GM21723 (cell line): Measurements from ENCODE around the gene MMP11.

Source experiments
- ATAC-seq: cut with Tn5 transposase; IDR thresholded peaks from one replicate; pipeline ENCODE4 v1.9.1; 2021; ENCODE audit warnings: mild to moderate bottlenecking, moderate library complexity; ENCODE audit not compliant: unreplicated experiment

MMP11 gene

DNA sequence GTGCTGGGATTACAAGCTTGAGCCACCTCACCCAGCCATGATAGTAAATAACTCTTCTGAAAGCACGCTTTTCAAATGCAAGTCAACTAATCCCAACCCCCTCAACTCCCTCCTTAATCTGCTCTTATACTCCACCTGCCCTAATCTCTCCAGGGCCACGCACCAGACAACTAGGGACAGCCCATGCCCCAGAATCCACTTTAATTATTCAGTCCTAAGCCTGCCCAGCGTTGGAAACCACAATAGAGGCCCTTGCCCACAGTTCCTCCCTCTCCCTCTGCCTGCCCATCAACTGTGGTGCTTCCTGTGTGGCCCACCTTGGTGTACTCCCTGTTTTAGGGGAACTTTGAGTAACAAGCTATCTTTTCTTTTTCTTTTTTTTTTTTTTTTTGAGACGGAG, 15.8 kb upstream of the MMP11 start:
- ATAC-seq: no peak

DNA sequence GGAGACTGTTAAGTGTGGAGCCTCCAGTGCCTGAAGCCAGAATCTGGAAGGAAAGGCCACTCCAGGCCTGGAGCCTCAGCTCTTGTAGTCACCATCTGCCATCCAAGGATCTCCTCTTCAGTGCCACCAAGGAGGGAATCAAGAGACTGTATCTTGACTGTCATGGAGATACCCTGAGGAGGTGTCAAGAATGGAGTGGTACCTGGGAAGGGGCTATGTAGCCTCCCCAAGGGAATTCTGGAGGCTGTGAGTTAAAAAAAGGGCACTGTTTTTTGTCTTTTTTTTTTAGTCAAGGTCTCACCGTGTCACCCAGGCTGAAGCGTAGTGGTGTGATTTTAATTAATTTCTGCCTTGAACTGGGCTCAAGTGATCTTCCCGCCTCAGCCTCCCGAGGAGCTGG, 13.1 kb upstream of the MMP11 start:
- ATAC-seq: no peak

DNA sequence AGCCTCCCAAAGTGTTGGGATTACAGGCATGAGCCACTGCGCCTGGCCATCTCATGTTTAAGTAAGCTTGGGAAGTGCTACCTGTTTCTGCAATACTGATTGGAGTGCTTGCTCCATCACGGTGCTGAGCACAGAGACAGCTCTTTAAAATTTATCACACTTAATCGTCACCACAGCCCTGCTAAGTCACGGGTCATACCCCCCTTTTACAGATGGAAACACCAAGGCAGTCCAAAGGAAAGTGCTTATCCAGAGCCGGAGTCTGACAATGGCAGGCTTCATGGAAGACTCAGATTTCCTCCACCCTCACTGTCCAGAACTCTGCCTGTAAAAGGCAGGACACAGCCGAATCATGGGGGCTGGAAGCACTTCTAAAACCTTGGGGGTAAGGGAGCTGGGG, 12.6 kb upstream of the MMP11 start:
- no peak for ATAC-seq

DNA sequence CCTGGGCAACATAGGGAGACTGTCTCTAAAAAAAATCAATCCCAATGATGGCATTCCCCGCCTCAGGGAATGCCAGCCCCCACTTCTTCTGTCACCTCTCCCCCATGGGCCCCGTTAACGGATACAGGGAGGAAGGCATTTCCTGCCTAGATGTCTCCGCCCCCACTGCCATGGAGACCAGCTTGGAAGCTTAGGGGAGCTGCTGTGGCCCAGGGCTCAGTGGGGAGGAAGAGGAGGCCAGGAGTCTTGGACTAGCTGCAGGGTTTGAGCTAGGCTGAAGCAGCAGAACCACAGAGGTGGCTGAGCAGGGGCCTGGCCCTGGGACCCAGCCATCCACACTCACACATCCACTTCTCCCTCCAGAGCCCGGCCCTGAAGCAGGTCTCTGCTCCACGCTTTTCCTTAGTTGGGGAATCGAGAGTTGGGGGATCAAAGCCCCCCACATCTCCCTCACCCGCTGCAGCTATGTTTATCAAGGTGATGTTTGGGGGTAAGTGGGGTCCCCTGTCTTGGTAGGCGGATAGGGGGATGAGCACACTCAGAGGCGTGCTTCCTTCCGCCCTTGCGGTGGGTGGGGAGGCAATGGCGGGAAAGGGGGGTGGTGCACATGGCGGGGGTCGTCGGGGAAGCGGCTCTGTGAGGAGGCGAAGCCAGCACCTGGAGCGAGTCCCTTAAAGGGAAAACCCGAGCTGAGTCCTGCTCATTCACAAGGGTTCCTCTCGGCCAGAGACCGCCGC, 9.6 kb upstream of the MMP11 start, which contains the start of gene C22orf15:
Gene C22orf15, plus strand, starts transcription at position 149 of the 737 bp plus-strand sequence. Its CDS starts 317 bp downstream, at position 466.
- ATAC-seq: no peak

DNA sequence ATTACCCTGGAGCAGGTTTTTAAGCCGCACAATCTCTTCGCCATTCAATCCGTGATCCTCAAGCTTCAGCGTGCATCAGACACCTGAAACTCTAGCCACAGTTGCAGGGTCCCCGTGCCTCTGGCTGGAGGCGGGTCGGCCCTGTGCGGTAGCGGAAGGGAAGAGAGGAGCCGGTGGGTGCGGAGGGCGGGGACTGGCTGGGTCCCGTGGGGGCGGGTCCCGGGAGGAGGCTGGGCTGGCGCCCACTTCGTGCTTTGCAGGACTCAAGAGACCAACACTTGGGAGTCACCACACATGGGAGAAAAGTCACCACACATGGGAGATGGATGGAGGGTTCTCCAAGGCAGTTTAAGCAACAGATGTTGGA, 9.1 kb upstream of the MMP11 start:
- ATAC-seq: no peak

DNA sequence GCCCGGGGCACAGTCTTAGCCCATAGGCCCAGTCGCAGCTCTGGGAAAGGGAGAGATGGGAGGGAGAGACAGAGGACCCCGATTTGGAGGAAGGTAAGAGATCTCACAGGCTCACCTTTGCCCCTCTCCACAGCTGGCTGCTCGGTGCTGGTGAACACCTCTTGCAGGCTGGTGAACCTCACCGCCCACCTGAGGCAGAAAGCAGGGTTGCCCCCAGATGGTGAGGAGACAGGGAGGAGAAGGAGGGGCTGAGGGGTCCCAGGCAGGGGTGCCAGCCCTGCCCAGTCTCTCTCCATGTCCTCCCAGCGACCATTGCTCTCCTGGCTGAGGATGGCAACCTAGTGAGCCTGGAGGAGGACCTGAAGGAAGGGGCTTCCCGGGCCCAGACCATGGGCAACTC, 8.7 kb upstream of the MMP11 start:
- ATAC-seq: no peak

DNA sequence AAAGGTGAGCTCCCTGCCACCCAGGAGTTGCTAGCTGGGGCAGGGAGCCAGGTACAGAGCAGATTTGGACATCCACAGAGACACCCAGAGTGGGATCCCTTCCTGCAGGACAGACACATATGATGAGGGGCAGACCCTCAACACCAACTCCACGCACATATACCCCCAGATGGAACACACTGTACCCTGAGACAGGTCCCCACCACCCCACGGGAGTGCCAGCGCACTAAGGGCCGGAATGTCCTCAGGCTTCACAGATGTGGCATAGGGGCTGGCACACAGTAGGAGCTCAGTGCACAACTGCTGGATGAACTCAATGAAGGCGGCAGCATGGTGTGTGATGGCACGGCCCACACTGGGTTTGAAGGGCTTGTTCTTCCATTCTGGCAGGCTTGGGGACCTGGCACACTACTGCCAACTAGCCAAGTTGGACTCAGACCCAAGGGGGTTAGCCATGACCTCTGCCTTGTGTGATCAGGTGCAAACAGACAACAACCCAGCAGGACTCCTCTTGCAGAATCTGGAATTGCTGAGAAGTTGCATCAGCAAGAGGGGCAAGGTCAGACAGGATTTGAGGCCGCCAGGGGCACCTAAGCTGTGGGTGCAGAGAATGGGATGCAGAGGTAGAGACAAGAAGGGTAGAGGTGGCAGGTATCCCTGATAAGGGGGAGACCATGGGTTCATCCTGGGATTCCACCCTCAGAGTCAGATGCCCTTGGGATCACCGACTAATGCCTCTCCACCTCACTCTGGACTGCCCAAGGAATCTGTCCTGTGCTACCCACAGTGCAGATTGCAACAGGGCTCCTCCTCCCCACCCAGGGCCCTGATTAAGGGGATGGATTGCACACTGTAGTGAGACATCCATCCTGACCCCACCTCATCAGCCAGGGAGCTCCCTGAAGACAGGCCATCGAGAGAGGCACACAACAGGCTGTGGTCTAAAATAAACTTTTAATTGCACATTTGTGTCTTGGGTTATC, 7.5 kb upstream of the MMP11 start:
- ATAC-seq: no peak

DNA sequence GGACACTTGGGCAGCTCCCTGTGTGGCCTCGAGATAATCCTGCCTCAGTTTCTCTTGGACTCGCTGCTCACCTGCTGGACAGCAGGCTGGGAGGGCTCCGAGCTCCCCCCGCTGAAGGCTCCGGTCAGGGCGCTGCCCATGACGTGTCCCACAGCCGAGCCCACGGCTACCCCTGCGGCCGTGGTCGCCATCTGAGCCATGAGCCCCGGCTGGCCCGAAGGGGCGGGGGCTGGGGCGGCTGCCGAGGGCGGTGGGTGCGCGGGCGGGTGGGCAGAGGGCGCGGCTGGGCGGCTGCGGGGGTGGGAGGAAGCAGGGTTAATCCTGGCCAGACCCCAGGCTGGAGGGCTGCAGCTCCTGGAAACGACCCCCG, 5.4 kb upstream of the MMP11 start:
- no peak for ATAC-seq

DNA sequence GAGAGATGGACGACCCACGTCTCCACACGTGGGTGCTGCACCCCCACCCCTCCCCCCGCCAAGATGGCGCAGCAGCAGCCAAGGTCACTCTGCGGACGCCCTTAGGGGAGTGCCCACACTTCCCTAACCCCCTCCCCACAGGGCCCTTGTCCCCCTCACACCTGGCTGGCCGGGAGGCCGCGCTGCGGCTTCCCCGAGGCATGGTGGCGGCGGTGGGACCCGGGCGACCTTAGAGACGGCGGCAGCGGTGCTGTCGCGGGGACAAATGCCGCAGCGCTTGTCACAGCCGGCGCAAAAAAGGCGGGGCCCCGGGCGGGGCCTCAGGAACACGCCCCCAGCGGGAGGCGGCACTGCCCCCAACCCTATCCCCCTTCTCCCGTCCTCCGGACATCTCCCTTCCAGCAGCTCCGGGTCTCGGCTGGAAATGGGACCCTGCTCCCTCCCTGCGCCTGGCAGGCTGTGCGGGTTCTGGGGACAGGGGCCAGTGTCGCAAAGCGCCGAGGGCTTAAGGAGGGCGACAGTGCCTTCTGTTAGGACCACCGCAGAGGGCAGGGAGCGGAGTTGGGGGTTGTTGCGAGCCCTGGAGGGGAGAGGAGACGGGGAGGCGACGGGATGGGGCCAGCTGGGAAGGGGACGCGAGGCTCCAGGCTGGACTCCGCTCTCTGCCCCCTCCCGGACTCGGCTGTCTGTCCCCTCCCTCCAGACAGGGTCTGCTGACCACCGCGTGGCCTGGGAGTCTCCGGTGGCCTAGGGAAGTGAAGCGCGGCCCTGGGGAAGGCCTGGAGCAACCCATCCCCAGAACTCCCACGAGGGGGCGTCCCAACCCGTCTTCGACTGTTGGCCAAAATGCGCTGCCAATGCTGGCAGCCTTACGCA, 4.7 kb upstream of the MMP11 start, which contains the start of gene CHCHD10:
Gene CHCHD10, minus strand, starts transcription at position 300 of the 876 bp plus-strand sequence. Its CDS starts 98 bp downstream, at position 202.
- ATAC-seq: peak; percentile 56

DNA sequence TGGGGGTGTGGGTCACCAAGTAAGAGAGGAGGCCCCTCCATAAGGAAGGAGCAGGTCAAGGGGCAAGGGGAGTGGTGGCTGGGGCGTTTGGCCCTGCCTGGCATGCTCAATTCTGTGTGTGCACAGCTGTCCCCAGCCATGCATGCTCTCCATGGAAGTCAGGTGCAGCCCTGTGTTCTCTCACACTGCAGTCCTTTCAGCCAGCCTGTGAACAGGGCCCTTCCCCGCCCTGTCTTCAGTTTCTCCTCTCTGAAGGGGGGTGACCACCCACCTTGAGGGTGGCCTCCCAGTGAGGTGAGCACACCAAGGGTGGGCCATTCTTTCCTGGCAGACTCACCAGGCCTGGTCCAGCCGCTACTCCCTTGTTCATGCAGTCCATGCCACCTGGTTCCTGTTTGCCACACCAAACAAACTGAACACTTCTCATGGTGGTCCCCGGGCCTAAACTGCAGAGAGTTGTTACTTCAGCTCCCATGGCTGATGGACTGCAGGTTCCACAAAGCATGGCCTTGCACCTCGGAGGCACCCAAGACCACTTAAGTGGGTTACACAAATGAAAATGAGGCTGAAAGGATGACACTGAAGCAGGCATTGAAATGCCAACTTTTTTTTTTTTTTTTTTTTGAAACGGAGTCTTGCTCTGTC, 3.2 kb upstream of the MMP11 start:
- no peak for ATAC-seq

DNA sequence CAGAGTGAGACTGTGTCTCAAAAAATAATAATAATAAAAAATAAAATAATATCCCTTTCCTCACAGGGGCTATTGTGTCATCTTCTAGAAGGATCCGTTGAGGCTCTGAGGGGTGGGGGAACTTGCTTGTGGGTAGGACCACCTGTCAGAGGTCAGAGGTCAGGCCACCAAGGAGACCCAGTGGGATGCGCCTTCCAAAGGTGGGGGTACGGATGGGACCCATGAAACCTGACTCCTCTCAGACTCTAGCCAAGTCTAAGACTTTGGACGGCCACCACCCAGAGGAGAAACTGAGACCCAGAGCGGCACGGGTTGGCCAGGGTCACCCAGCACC, 367 bp upstream of the MMP11 start:
- ATAC-seq: no peak

DNA sequence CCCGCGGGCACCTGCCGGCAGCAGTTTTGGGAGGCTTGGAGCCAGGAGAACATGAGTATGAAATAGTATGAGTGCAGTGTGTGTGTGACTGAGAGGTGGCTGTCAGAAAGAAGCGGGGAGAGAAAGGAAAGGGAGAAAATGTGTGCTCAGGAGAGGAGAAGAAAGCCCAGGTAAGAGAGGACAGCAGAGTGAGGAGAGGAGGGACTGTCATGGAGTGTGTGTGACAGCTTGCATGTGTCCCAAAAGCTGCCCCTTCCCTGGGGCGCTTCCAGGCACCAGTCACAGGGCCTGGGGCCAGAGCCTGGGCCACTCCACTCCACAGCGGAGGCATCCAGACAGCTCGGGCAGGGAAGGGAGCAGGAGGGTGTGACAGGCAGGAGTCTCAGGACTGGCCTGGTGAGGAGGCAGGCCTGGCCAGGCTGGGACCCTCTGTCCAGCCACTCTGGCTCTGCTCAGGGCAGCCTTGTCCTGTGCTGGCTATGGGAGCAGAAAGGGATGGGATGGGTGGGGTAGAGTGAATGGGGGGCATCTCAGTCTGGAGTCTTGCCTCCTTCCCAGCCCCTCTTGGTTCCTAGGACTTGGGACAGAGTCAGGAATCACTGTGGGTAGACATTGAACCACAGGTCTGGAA, 949 bp downstream of the MMP11 start:
- ATAC-seq: no peak

DNA sequence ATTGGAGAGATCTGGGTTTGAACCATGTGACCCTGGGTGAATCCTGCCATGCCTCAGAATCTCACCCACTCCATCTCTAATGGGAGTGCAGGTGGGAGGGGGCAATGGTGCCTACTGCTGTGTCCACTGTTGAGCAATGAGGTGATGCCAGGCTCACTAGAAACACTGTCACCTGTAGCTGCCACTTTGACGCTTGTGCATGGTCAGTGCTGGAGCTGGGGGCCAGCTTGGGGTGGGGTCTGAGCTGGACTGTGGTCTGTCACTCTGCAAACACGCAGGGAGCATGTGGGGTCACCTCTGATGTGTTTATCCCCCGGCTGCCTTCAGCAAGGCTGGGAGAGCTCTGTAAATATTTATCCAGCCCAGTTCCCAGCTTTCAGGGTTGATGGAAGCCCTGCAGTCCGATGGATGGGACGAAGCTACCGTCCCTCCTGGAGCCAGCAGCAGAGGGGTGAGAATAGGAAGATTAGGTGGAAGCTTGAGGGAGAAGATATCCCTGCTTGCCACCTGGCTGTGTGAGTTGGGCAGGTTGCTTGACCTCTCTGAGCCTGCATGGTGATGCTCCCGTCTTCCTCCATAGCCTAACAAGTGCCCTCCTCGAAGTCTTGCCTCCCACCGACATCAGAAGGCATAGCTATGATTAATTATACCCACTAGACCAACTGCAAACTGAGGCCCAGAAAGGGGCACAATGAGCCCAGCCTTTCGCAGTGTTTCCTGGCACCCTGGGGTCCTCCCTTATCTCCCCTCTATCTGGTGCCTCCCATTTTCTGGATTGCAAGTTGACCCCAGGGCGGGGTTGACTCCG, 1.7 kb downstream of the MMP11 start:
- no peak for ATAC-seq

DNA sequence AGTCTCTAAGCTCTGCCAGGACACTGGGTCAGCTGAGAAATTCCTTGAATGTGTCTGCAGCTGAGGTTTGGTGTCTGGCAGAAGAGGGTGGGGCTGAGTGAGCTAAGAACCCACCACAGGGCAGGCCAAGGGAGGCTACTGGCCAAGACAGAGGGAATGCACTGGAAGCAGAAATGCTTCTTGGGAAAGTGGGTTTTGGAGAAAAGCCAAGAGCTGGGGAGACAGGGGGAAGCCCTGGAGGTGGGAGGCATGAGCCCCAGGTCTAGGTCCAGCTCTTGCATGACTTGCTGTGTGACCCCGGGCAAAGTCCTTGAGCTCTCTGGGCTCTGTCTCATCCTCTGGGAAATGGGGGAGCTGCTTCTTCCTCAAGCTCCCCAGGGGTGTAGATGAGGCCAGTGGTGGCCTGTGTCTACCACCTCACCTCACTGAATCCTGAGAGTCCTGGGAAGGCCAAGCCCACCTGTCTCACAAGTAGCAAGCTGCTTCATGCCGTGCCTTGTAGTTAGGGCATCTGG, 2.3 kb downstream of the MMP11 start:
- no peak for ATAC-seq

DNA sequence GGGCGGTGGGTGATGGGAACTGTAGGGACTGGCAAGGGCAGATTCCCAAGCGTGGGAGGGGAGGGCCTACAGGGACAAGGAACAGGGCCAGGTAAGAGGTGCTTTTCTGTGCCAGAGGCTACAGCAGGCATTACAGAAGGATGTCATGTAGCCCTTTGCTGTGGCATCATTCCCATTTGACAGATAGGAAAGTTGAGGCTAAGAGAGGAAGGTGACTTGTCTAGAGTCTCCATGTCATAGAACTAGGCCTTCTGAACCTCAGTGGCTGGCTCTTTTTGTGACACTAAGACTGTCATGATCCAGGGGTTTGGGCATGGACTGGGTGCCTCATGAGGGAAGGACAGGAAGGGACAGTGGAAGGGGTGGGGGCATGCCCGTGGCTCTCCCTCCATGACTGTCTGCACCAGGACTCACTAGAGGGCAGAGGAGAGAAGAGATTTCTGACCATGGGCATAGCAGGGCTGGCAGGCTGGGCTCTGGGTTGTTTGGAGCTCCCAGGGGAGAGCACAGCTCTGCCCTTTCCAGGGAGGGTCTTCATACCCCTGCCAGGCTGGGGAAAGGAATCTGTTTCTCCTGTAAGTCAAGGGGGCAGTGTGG, 3.2 kb downstream of the MMP11 start:
- no peak for ATAC-seq

DNA sequence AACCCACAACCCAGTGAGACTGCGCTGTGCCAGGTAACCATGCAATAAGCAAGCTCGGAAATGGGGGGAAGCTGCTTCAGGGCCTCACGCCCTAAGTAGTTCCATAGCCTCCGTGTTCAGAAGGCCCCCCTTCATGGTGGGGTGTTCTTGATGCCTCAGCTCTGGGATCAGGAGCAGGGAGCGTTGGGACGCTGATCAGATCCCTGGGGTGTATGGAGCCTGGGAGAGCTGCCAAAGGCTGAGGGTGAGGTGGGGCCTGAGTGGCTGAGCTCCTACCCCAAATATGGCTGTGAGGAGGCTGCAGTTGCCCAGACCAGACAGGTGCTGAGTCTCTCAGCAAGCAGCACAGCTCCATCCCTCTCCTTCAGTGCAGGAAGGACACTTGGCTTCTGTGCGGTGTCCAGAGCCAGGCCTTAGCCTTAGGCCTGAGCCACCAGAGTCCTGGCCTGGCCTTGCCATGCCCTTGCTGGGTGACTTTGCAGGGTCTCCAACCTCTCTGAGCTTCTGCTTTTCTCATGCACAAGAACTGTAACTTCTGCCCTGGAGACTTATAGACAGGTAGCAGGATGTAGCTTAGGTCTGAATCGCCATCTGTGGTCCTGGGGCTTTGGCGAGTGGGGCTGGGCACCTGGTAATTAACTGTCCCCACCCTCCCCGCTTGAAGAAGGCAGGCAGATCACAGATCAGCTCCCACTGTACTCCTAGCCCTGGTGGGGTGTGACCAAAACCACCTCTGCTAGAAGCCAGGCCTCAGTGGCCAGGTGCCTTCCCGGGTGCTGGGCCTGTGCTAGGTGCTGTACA, 5.3 kb downstream of the MMP11 start:
- ATAC-seq: no peak

DNA sequence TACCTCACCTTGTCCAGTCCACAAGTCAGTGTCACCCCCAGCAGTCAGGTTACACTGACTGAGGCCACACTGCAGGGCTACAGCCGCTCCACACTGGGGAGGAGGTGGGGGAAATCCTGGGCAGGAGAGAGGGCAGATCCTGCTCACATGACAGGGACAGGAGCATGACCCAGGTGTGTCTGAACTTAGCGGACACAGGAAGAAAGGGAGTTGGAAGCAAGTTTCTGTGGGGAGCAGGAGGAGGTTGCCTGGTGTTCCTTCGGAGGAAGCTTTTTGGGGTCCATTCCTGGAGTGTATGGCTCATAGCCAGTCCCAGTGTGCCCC, 5.9 kb downstream of the MMP11 start:
- no peak for ATAC-seq

DNA sequence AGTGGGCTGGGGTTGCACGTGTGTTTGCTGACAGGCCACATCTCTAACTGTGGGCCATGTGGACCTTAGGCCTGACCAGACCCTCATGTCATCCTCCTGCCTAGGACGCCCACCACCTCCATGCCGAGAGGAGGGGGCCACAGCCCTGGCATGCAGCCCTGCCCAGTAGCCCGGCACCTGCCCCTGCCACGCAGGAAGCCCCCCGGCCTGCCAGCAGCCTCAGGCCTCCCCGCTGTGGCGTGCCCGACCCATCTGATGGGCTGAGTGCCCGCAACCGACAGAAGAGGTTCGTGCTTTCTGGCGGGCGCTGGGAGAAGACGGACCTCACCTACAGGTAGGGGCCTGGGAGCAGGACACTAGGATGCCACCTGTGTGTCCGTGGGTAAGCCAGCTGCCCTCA, 6.4 kb downstream of the MMP11 start:
- no peak for ATAC-seq
